C4-2B (cell line): ENCODE data around the gene CASKIN1.

ENCODE experiments used
- H3K27ac ChIP-seq: fragments of 450-650 bp; 2 replicates; pipeline ENCODE4 v1.5.1; 2017
- ZFX ChIP-seq: fragments of 450-650 bp; IDR thresholded peaks from 2 replicates; pipeline ENCODE4 v1.6.1; 2017
- TF ChIP-seq, protein P1 (sequence below): fragments of 450-650 bp; conservative IDR thresholded peaks from 2 replicates; pipeline ENCODE4 v1.5.1; 2017; ENCODE audit warnings: mild to moderate bottlenecking

The CASKIN1 gene

DNA sequence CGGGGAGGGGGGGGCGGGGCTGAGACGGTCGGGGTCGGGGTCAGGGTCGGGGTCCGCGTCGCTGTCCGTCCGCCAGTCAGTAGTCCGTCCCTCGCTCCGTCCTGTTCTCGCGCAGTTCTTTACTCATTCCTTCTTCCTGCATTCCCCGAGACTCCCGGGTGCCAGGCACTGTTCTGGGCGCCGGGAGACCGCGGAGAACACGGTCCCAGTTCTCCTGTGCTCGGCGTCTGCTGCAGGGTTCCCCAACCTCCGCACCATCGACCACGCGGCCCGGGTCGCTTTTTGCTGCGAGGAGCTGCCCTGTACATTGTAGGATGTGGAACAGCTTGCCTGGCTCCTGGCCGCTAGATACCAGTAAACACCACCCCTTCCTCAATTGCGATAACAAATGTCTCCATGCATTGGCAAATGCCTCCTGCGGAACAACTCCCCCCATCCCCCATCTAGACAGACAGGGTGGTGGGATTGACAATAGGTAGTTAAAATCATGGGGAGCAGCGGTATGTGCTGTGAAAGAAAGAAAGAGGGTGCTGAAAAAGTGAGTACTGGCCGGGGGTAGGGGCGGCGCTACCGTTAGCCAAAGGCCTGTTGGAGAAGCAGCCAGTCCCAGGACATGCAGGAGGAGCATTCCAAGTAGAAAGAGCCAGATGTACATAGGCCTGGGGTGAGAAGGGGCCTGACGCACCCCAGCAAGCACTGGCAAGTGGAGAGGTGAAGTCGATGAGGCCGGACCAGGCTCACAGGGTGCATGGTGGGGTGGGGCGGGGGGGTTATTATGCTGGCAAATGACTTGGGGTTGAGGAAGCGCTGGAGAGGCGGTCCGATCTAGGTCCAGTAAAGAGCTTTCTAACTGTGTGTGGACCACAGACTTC is 40.2 kb downstream of the CASKIN1 start:
- TF ChIP-seq, protein P1, sequence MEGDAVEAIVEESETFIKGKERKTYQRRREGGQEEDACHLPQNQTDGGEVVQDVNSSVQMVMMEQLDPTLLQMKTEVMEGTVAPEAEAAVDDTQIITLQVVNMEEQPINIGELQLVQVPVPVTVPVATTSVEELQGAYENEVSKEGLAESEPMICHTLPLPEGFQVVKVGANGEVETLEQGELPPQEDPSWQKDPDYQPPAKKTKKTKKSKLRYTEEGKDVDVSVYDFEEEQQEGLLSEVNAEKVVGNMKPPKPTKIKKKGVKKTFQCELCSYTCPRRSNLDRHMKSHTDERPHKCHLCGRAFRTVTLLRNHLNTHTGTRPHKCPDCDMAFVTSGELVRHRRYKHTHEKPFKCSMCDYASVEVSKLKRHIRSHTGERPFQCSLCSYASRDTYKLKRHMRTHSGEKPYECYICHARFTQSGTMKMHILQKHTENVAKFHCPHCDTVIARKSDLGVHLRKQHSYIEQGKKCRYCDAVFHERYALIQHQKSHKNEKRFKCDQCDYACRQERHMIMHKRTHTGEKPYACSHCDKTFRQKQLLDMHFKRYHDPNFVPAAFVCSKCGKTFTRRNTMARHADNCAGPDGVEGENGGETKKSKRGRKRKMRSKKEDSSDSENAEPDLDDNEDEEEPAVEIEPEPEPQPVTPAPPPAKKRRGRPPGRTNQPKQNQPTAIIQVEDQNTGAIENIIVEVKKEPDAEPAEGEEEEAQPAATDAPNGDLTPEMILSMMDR = no peak
- no peak for TF ChIP-seq ZFX
- H3K27ac ChIP-seq = peak overlapping the region; percentile 99

DNA sequence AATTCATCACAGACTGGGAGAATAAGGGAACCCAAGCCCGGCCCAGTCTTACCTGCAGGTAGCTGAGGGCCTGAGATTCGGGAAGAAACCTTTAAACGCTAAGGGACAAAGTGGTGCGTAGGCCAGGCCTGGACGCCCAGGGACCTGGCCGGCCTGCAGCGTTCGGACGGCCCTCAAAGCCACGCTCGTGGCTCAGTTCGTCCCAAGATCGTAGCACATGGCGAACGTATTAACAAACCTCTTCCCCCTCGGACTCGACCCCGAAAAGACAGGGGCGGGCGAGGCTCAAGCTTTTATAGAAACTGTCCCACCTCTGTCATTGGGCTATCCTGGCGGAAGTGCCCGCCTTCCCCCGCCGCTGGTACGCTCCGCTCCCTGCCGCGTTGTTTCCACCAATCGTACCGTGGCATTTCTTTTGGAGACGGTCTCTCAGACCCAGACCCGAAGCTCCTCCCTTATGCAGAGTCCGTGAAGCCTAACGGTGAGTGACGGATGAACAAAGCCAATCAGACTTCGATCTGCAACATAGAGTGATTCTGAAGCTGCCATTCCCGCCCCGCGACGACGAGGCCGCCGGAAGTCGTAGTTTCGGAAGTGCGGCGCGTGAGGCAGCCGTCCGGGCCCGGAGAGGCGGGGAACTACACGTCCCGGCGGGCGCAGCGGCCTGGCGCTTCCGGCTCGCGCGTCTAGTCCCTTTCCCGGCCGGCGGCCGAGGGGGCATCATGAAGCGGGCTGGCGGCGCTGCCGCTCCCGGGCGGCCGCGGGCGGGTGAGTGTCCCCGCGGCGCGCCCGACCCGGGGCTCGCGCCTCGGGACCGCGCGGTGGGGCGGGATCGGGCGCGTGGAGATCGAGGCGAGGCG is 41.1 kb downstream of the CASKIN1 start, which contains the start of gene TRAF7:
Gene TRAF7, plus strand, starts transcription at position 692 of the 860 bp plus-strand sequence. CDS start 8,139 bp downstream, outside the sequence.
- peak within 1 kb of the TSS; percentile 99 for H3K27ac ChIP-seq
- TF ChIP-seq, protein P1 = no peak
- TF ChIP-seq ZFX = peak; percentile 67

DNA sequence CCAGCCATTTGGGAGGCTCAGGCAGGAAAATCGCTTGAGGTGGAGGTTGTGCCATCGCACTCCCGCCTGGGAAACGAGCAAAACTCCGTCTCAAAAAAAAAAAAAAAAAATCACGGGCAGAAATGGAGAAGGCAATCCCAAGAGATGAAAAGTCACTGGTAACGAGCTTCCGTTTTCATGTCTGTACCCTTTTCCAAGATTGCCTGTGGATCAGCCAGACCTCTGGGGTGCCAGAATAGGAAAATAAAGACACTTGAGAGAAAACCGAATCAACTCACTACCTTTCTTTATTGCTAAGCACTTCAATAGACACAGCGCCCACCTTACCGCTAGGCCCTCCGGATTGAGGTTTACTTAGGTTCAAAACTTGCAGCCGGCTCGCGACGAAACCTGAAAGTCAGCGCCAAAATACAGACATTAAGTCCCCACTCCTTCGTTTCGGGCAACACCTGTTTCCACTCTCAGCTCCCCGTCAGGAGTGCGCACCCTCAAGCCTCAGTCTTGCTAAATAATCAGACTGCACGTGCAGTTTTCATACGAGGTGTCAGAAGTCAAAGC is 41.8 kb downstream of the CASKIN1 start:
- TF ChIP-seq, protein P1 = no peak
- no peak for TF ChIP-seq ZFX
- peak overlapping the region; percentile 99 for H3K27ac ChIP-seq

DNA sequence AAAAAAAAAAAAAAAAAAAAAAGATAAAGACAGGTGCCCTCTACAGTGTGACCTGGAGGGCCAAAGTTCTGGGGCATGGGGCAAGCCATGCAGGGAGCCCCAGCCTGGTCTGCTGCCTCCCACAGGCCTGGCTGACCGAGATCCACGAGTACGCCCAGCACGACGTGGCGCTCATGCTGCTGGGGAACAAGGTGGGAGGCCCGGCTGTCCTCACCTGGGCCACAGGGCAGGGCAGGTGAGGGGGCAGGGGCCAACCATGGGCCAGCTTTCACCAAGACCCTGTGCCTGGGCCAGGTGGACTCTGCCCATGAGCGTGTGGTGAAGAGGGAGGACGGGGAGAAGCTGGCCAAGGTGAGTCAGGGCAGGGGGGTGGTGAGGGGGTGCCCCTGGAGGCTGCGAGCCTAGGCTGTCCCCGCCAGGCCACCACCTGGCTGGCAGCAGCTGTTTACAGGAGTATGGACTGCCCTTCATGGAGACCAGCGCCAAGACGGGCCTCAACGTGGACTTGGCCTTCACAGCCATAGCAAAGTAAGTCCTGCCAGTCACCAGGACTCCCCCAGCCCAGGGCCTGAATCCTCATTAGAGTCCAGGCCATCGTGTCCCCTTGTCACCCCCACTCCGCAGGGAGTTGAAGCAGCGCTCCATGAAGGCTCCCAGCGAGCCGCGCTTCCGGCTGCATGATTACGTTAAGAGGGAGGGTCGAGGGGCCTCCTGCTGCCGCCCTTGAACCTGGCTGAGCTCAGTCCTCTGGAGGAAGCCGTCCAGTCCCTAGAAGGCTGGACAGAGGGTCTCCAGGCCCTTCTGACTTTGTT is 43.5 kb downstream of the CASKIN1 start:
- no peak for TF ChIP-seq ZFX
- TF ChIP-seq, protein P1 = no peak
- peak overlapping the region; percentile 99 for H3K27ac ChIP-seq

DNA sequence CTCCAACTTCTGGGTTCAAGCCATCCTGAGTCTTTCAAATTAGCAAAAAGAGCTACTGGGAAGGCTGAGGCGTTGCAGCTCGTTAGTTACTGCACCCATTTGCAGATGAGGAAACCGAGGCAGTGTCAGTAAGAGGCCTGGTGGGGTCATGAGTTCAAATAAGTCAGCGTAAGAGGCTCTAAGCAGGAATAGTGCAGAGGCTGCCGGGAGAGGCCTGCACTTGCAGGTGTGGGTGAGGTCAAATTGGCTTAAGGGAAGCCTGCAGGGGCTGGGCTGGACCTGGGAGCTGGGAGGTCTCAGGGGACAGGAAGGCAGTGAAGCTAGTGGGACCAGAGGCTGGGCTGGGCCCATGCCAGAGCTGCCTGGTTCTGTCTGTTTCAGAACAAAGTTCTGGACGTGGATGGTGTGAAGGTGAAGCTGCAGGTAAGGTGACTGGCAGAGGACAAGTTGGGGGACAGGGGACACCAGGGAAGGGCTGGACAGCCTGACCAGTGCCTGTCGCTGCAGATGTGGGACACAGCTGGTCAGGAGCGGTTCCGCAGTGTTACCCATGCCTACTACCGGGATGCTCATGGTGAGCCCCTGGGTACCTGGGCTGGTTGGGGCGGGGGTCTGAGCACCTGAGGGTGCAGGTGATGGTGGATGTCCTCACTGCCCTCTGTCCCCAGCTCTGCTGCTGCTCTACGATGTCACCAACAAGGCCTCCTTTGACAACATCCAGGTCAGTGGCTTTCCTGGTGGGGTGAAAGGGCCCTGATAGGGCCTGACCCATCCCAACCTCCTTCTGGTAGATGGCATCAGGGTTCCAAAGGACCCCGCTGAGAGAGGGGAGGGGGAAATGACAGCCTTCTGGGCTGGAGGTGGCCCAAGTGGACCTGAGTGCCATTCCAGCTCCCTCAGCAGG is 45.0 kb downstream of the CASKIN1 start:
- peak overlapping the region; percentile 99 for H3K27ac ChIP-seq
- 0 out of 2 replicates have a peak, but pooled peaks have one; percentile 10 for TF ChIP-seq ZFX
- TF ChIP-seq, protein P1 = no peak
